Stimulated activated memory B cell treated with anti-CD40 and anti-IgM and Interleukin-4, amounts not matched to agents 10 μg/mL and 1 μg/mL and 100 μg/mL, for 72 hours (primary cell): ENCODE results near the gene KLK15.

Source experiments
- ATAC-seq: fragments of 150-1000 bp; cut with Tn5 transposase; 2 replicates; pipeline ENCODE4 v1.10.0; 2021
- H3K27ac Mint-ChIP-seq: one replicate; pipeline ENCODE4 v1.8.0; 2022; ENCODE audit warnings: mild to moderate bottlenecking, mixed read lengths
- H3K27me3 Mint-ChIP-seq: one replicate; pipeline ENCODE4 v1.8.0; 2022; ENCODE audit warnings: mixed read lengths
- H3K36me3 Mint-ChIP-seq: one replicate; pipeline ENCODE4 v1.8.0; 2022; ENCODE audit warnings: mixed read lengths
- H3K4me1 Mint-ChIP-seq: one replicate; pipeline ENCODE4 v1.8.0; 2022; ENCODE audit warnings: mixed read lengths
- H3K4me3 Mint-ChIP-seq: one replicate; pipeline ENCODE4 v1.8.0; 2022; ENCODE audit warnings: mild to moderate bottlenecking, moderate library complexity, mixed read lengths
- H3K9me3 Mint-ChIP-seq: one replicate; pipeline ENCODE4 v1.8.0; 2022; ENCODE audit warnings: mixed read lengths

The KLK15 gene

GRCh38 chr19:50833117-50833801, at the start of gene KLK15:
Gene KLK15, minus strand, starts transcription at chr19:50833574. Its CDS starts 2,082 bp downstream, at chr19:50831492.
- no peak within 1 kb of the TSS for H3K4me3 Mint-ChIP-seq
- peaks cover 23% of the 10 kb centered on the region for H3K4me1 Mint-ChIP-seq
- ATAC-seq: no peak
- H3K36me3 Mint-ChIP-seq: no peaks in the 10 kb centered on the region
- peak within 1 kb of the TSS; percentile 18 for H3K27ac Mint-ChIP-seq
- H3K9me3 Mint-ChIP-seq: no peaks in the 10 kb centered on the region
- H3K27me3 Mint-ChIP-seq: peaks cover 51% of the 10 kb centered on the region

- no peaks in the 10 kb centered on the region for H3K36me3 Mint-ChIP-seq
- ATAC-seq: no peak
- peaks cover 19% of the 10 kb centered on the region for H3K27me3 Mint-ChIP-seq
- H3K27ac Mint-ChIP-seq: peak overlapping the region; percentile 5
- no peaks in the 10 kb centered on the region for H3K9me3 Mint-ChIP-seq
- no peak overlapping the region for H3K4me3 Mint-ChIP-seq
- peaks cover 20% of the 10 kb centered on the region for H3K4me1 Mint-ChIP-seq
These were observed 48.8 kb upstream of the KLK15 start for GRCh38 chr19:50882188-50882587.

GRCh38 chr19:50880241-50880640, 46.9 kb upstream of the KLK15 start:
- no peak for ATAC-seq
- Mint-ChIP-seq H3K9me3 (no peaks in the 10 kb centered on the region), H3K27me3 (peaks cover 10% of the 10 kb centered on the region), H3K4me1 (peaks cover 20% of the 10 kb centered on the region), H3K36me3 (no peaks in the 10 kb centered on the region), H3K4me3 (no peak overlapping the region), H3K27ac (peak overlapping the region; percentile 49)

- no peaks in the 10 kb centered on the region for H3K36me3 Mint-ChIP-seq
- H3K4me1 Mint-ChIP-seq: peaks cover 20% of the 10 kb centered on the region
- ATAC-seq: no peak
- no peak overlapping the region for H3K4me3 Mint-ChIP-seq
- H3K9me3 Mint-ChIP-seq: no peaks in the 10 kb centered on the region
- H3K27me3 Mint-ChIP-seq: peaks cover 10% of the 10 kb centered on the region
- H3K27ac Mint-ChIP-seq: no peak overlapping the region
These were observed 45.5 kb upstream of the KLK15 start for GRCh38 chr19:50878851-50879250.

- no peak overlapping the region for H3K4me3 Mint-ChIP-seq
- H3K36me3 Mint-ChIP-seq: no peaks in the 10 kb centered on the region
- ATAC-seq: peak; percentile 22
- H3K4me1 Mint-ChIP-seq: peaks cover 20% of the 10 kb centered on the region
- H3K27ac Mint-ChIP-seq: no peak overlapping the region
- no peaks in the 10 kb centered on the region for H3K9me3 Mint-ChIP-seq
- peaks cover 10% of the 10 kb centered on the region for H3K27me3 Mint-ChIP-seq
These were observed 44.0 kb upstream of the KLK15 start for GRCh38 chr19:50877338-50877737.

- Mint-ChIP-seq H3K4me3 (no peak overlapping the region), H3K4me1 (peaks cover 12% of the 10 kb centered on the region), H3K36me3 (no peaks in the 10 kb centered on the region), H3K27me3 (peaks cover 11% of the 10 kb centered on the region), H3K27ac (no peak overlapping the region), H3K9me3 (peaks cover under 1% of the 10 kb centered on the region)
- peak; percentile 5 for ATAC-seq
These were observed 43.1 kb upstream of the KLK15 start for GRCh38 chr19:50876456-50876855.

- Mint-ChIP-seq H3K36me3 (no peaks in the 10 kb centered on the region), H3K4me1 (peaks cover 11% of the 10 kb centered on the region), H3K27ac (no peak overlapping the region), H3K27me3 (peaks cover 14% of the 10 kb centered on the region), H3K9me3 (peaks cover 6% of the 10 kb centered on the region), H3K4me3 (no peak overlapping the region)
- ATAC-seq: no peak
These were observed 42.5 kb upstream of the KLK15 start for GRCh38 chr19:50875795-50876422.

GRCh38 chr19:50874211-50874610, 40.8 kb upstream of the KLK15 start:
- H3K36me3 Mint-ChIP-seq: no peaks in the 10 kb centered on the region
- ATAC-seq: no peak
- H3K27ac Mint-ChIP-seq: no peak overlapping the region
- peaks cover 7% of the 10 kb centered on the region for H3K9me3 Mint-ChIP-seq
- H3K4me1 Mint-ChIP-seq: no peaks in the 10 kb centered on the region
- no peak overlapping the region for H3K4me3 Mint-ChIP-seq
- H3K27me3 Mint-ChIP-seq: peaks cover 20% of the 10 kb centered on the region

- no peak for ATAC-seq
- Mint-ChIP-seq H3K27ac (no peak within 1 kb of the TSS), H3K36me3 (no peaks in the 10 kb centered on the region)
These were observed 39.7 kb upstream of the KLK15 start, which contains the start of gene KLK2 for GRCh38 chr19:50873056-50873455. Gene KLK2, plus strand, starts transcription at chr19:50873439. Its CDS starts 35 bp downstream, at chr19:50873474.

GRCh38 chr19:50870417-50871089, 37.2 kb upstream of the KLK15 start:
- no peak for ATAC-seq
- Mint-ChIP-seq H3K4me1 (no peaks in the 10 kb centered on the region), H3K27me3 (peaks cover 21% of the 10 kb centered on the region), H3K27ac (no peak overlapping the region), H3K9me3 (peaks cover 7% of the 10 kb centered on the region), H3K4me3 (no peak overlapping the region), H3K36me3 (no peaks in the 10 kb centered on the region)

More at GRCh38 chr19:50873056-50873455, 39.7 kb upstream of the KLK15 start, which contains the start of gene KLK2:
- no peaks in the 10 kb centered on the region for H3K4me1 Mint-ChIP-seq
- H3K4me3 Mint-ChIP-seq: no peak within 1 kb of the TSS
- H3K9me3 Mint-ChIP-seq: peaks cover 7% of the 10 kb centered on the region
- H3K27me3 Mint-ChIP-seq: peaks cover 20% of the 10 kb centered on the region

- Mint-ChIP-seq H3K36me3 (no peaks in the 10 kb centered on the region), H3K4me3 (no peak overlapping the region), H3K27ac (no peak overlapping the region), H3K9me3 (peaks cover 7% of the 10 kb centered on the region), H3K27me3 (peaks cover 29% of the 10 kb centered on the region), H3K4me1 (no peaks in the 10 kb centered on the region)
- ATAC-seq: no peak
These were observed 36.1 kb upstream of the KLK15 start for GRCh38 chr19:50869479-50869878.

GRCh38 chr19:50861496-50862286, 28.3 kb upstream of the KLK15 start:
- peaks cover 41% of the 10 kb centered on the region for H3K27me3 Mint-ChIP-seq
- H3K4me1 Mint-ChIP-seq: peaks cover 8% of the 10 kb centered on the region
- ATAC-seq: no peak
- no peak overlapping the region for H3K27ac Mint-ChIP-seq
- no peaks in the 10 kb centered on the region for H3K36me3 Mint-ChIP-seq
- no peak overlapping the region for H3K4me3 Mint-ChIP-seq
- H3K9me3 Mint-ChIP-seq: peaks cover 9% of the 10 kb centered on the region

GRCh38 chr19:50861010-50861409, 27.6 kb upstream of the KLK15 start:
- H3K27me3 Mint-ChIP-seq: peaks cover 48% of the 10 kb centered on the region
- ATAC-seq: no peak
- no peak overlapping the region for H3K27ac Mint-ChIP-seq
- H3K4me3 Mint-ChIP-seq: no peak overlapping the region
- peaks cover 8% of the 10 kb centered on the region for H3K4me1 Mint-ChIP-seq
- H3K9me3 Mint-ChIP-seq: peaks cover 9% of the 10 kb centered on the region
- H3K36me3 Mint-ChIP-seq: no peaks in the 10 kb centered on the region

- ATAC-seq: no peak
- peaks cover 51% of the 10 kb centered on the region for H3K27me3 Mint-ChIP-seq
These were observed 26.5 kb upstream of the KLK15 start for GRCh38 chr19:50859849-50860248.

GRCh38 chr19:50858886-50859285, 25.5 kb upstream of the KLK15 start:
- no peaks in the 10 kb centered on the region for H3K36me3 Mint-ChIP-seq
- no peak overlapping the region for H3K4me3 Mint-ChIP-seq
- peaks cover 8% of the 10 kb centered on the region for H3K4me1 Mint-ChIP-seq
- H3K9me3 Mint-ChIP-seq: peaks cover 9% of the 10 kb centered on the region
- no peak overlapping the region for H3K27ac Mint-ChIP-seq
- no peak for ATAC-seq
- H3K27me3 Mint-ChIP-seq: peaks cover 50% of the 10 kb centered on the region

More at GRCh38 chr19:50859849-50860248, 26.5 kb upstream of the KLK15 start:
- no peak overlapping the region for H3K4me3 Mint-ChIP-seq
- no peaks in the 10 kb centered on the region for H3K36me3 Mint-ChIP-seq
- peaks cover 9% of the 10 kb centered on the region for H3K9me3 Mint-ChIP-seq
- H3K27ac Mint-ChIP-seq: no peak overlapping the region
- peaks cover 8% of the 10 kb centered on the region for H3K4me1 Mint-ChIP-seq
